ENCODE data around the gene MSRB1. TPM values are rescaled to one million over a fixed set of nuclear protein-coding genes. Genes with fewer than 3 reads are reported as not detected.
"Not testable (repeated sequence)": the region's sequence is repeated elsewhere in the genome, so short reads cannot be mapped to it uniquely, and the experiment has no call there.

Gene MSRB1
- total RNA-seq, 5 donors from 2014 or later (not counting 1 experiment from before 2014, with no cell fraction given): 5.6 to 11.9 (median 9.6) TPM

GRCh38 chr16:1962161-1963153 is 19.5 kb upstream of the MSRB1 start:
- H3K9me3 ChIP-seq; POLR2A ChIA-PET; ATAC-seq (replicated peaks in 1 of 4); H3K27me3 Mint-ChIP-seq; H3K27me3 ChIP-seq (replicated peaks in 1 of 2; ENCODE audit: control insufficient read depth in 2 of 2, extremely low read depth in 1 of 2, insufficient read depth in 2 of 2, low read length in 1 of 2); CTCF ChIA-PET; H3K4me3 ChIP-seq (ENCODE audit: control insufficient read depth in 1 of 2, extremely low read depth in 1 of 2, low read length in 1 of 2); DNase-seq; H3K9me3 Mint-ChIP-seq: not testable (repeated sequence)
- 55% methylated on average over 23 of the region's 37 CpGs for WGBS (ENCODE audit: insufficient coverage)
- H3K4me1 Mint-ChIP-seq: peaks cover 37 to 53% (median 49%) of the 10 kb centered on the region in 3 donors
- peaks cover 7 to 26% of the 10 kb centered on the region in 2 donors for H3K36me3 ChIP-seq (ENCODE audit: control insufficient read depth in 2 of 2, extremely low read depth in 1 of 2, insufficient read depth in 1 of 2, low read length in 1 of 2)
- H3K36me3 Mint-ChIP-seq: peaks cover 21% of the 10 kb centered on the region
- H3K4me3 Mint-ChIP-seq: peak overlapping the region; percentile 91 to 93 (median 91)
- peak overlapping the region; percentile 38 for H3K27ac ChIP-seq (ENCODE audit: low read length)
- H3K27ac Mint-ChIP-seq: peak overlapping the region; percentile 88 to 91
- peaks cover 12 to 65% of the 10 kb centered on the region in 2 experiments for H3K4me1 ChIP-seq (ENCODE audit: control insufficient read depth in 1 of 2, extremely low read depth in 1 of 2, insufficient read depth in 2 of 2, low read length in 2 of 2)

GRCh38 chr16:1961651-1962067 is 18.7 kb upstream of the MSRB1 start:
- H3K27me3 ChIP-seq (replicated peaks in 1 of 2; ENCODE audit: control insufficient read depth in 2 of 2, extremely low read depth in 1 of 2, insufficient read depth in 2 of 2, low read length in 1 of 2): peaks cover 0 to 4% of the 10 kb centered on the region in 2 experiments
- H3K9me3 ChIP-seq: no peaks in the 10 kb centered on the region
- H3K36me3 ChIP-seq (ENCODE audit: control insufficient read depth in 2 of 2, extremely low read depth in 1 of 2, insufficient read depth in 1 of 2, low read length in 1 of 2): peaks cover 7 to 26% of the 10 kb centered on the region in 2 donors
- Mint-ChIP-seq H3K27me3 (no peaks in the 10 kb centered on the region), H3K36me3 (peaks cover 21% of the 10 kb centered on the region), H3K4me3 (peak overlapping the region; percentile 39 to 91 (median 58)), H3K9me3 (no peaks in the 10 kb centered on the region), H3K27ac (peak overlapping the region; percentile 78 to 80), H3K4me1 (peaks cover 37 to 53% (median 49%) of the 10 kb centered on the region in 3 donors)
- DNase-seq (peak in 1 of 35 experiments; percentile 33), ATAC-seq (replicated peaks in 1 of 4) (no peak)
- CTCF ChIA-PET: no interaction called here
- WGBS (ENCODE audit: insufficient coverage): 29% methylated on average over 3 of the region's 6 CpGs
- H3K4me1 ChIP-seq (ENCODE audit: control insufficient read depth in 1 of 2, extremely low read depth in 1 of 2, insufficient read depth in 2 of 2, low read length in 2 of 2): peaks cover 12 to 65% of the 10 kb centered on the region in 2 experiments
- H3K27ac ChIP-seq (ENCODE audit: low read length): peak overlapping the region; percentile 47
- POLR2A ChIA-PET: no interaction called here
- H3K4me3 ChIP-seq (ENCODE audit: control insufficient read depth in 1 of 2, extremely low read depth in 1 of 2, low read length in 1 of 2): no peak overlapping the region

GRCh38 chr16:1960665-1961630 is 17.9 kb upstream of the MSRB1 start:
- peak overlapping the region; percentile 93 for H3K27ac Mint-ChIP-seq
- peak overlapping the region; percentile 90 to 91 (median 91) for H3K4me3 Mint-ChIP-seq
- H3K9me3 Mint-ChIP-seq: no peaks in the 10 kb centered on the region
- ChIA-PET POLR2A (interaction anchor here in 1 of 2 donors (0.5 to 0.6 kb wide), 2 partner anchors 18 to 484 kb away, joined by 3 to 8 read pairs; partner anchors contain the start of gene MSRB1), CTCF (interaction anchor here in 1 of 2 donors (0.5 kb wide), 1 partner anchor 54 kb away, joined by 3 read pairs; no protein-coding TSS in a partner anchor)
- peaks cover 12 to 63% of the 10 kb centered on the region in 2 experiments for H3K4me1 ChIP-seq (ENCODE audit: control insufficient read depth in 1 of 2, extremely low read depth in 1 of 2, insufficient read depth in 2 of 2, low read length in 2 of 2)
- no peaks in the 10 kb centered on the region for H3K9me3 ChIP-seq
- peaks cover 21% of the 10 kb centered on the region for H3K36me3 Mint-ChIP-seq
- ATAC-seq (replicated peaks in 1 of 4) (no peak), DNase-seq (peak in 3 of 35 experiments; percentile 19 to 50 (median 35))
- peaks cover 37 to 53% (median 49%) of the 10 kb centered on the region in 3 donors for H3K4me1 Mint-ChIP-seq
- H3K27me3 ChIP-seq (replicated peaks in 1 of 2; ENCODE audit: control insufficient read depth in 2 of 2, extremely low read depth in 1 of 2, insufficient read depth in 2 of 2, low read length in 1 of 2): peaks cover 0 to 4% of the 10 kb centered on the region in 2 experiments
- H3K27me3 Mint-ChIP-seq: no peaks in the 10 kb centered on the region
- peak overlapping the region; percentile 44 for H3K27ac ChIP-seq (ENCODE audit: low read length)
- peaks cover 7 to 26% of the 10 kb centered on the region in 2 donors for H3K36me3 ChIP-seq (ENCODE audit: control insufficient read depth in 2 of 2, extremely low read depth in 1 of 2, insufficient read depth in 1 of 2, low read length in 1 of 2)
- no peak overlapping the region for H3K4me3 ChIP-seq (ENCODE audit: control insufficient read depth in 1 of 2, extremely low read depth in 1 of 2, low read length in 1 of 2)
- 32% methylated on average over 15 of the region's 20 CpGs for WGBS (ENCODE audit: insufficient coverage)

GRCh38 chr16:1959269-1960039 is 16.5 kb upstream of the MSRB1 start, which contains the start of gene NDUFB10:
TSS of gene NDUFB10 (plus strand) at chr16:1959538. CDS start at chr16:1959625, 87 bp downstream.
- ChIA-PET CTCF (interaction anchor here in 1 of 2 donors (1.2 kb wide), 1 partner anchor 12 kb away, joined by 4 read pairs; the partner anchor contains the start of gene TBL3), POLR2A (no interaction called here)
- under 1% methylated on average over 79 of the region's 79 CpGs for WGBS (ENCODE audit: insufficient coverage)
- Histone ChIP-seq H3K27me3 (replicated peaks in 1 of 2; ENCODE audit: control insufficient read depth in 2 of 2, extremely low read depth in 1 of 2, insufficient read depth in 2 of 2, low read length in 1 of 2) (peaks cover 0 to 5% of the 10 kb centered on the region in 2 experiments), H3K9me3 (no peaks in the 10 kb centered on the region), H3K27ac (ENCODE audit: low read length) (peak within 1 kb of the TSS; percentile 70), H3K36me3 (ENCODE audit: control insufficient read depth in 2 of 2, extremely low read depth in 1 of 2, insufficient read depth in 1 of 2, low read length in 1 of 2) (peaks cover 7 to 26% of the 10 kb centered on the region in 2 donors), H3K4me1 (ENCODE audit: control insufficient read depth in 1 of 2, extremely low read depth in 1 of 2, insufficient read depth in 2 of 2, low read length in 2 of 2) (peaks cover 12 to 55% of the 10 kb centered on the region in 2 experiments), H3K4me3 (ENCODE audit: control insufficient read depth in 1 of 2, extremely low read depth in 1 of 2, low read length in 1 of 2) (peak within 1 kb of the TSS; percentile 64 to 90)
- DNase-seq (peak; percentile 68 to 95 (median 84)), ATAC-seq (replicated peaks in 1 of 4) (peak; percentile 83 to 93 (median 88))
- Mint-ChIP-seq H3K27ac (peak within 1 kb of the TSS; percentile 93), H3K4me3 (peak within 1 kb of the TSS; percentile 90 to 91 (median 91)), H3K4me1 (peaks cover 32 to 46% (median 43%) of the 10 kb centered on the region in 3 donors), H3K27me3 (no peaks in the 10 kb centered on the region), H3K36me3 (peaks cover 21% of the 10 kb centered on the region), H3K9me3 (no peaks in the 10 kb centered on the region)

- DNase-seq (no peak), ATAC-seq (replicated peaks in 1 of 4) (peak in 3 of 4 experiments; percentile 1 to 4 (median 1))
- Mint-ChIP-seq H3K36me3 (peaks cover 16% of the 10 kb centered on the region), H3K27ac (no peak overlapping the region), H3K9me3 (no peaks in the 10 kb centered on the region), H3K4me3 (peak overlapping the region; percentile 90 to 91 (median 91)), H3K4me1 (peaks cover 27 to 41% (median 40%) of the 10 kb centered on the region in 3 donors), H3K27me3 (no peaks in the 10 kb centered on the region)
- H3K36me3 ChIP-seq (ENCODE audit: control insufficient read depth in 2 of 2, extremely low read depth in 1 of 2, insufficient read depth in 1 of 2, low read length in 1 of 2): peaks cover 7 to 26% of the 10 kb centered on the region in 2 donors
- H3K27ac ChIP-seq (ENCODE audit: low read length): no peak overlapping the region
- 51% methylated on average over 9 of the region's 14 CpGs for WGBS (ENCODE audit: insufficient coverage)
- H3K27me3 ChIP-seq (replicated peaks in 1 of 2; ENCODE audit: control insufficient read depth in 2 of 2, extremely low read depth in 1 of 2, insufficient read depth in 2 of 2, low read length in 1 of 2): peaks cover 0 to 11% of the 10 kb centered on the region in 2 experiments
- peaks cover 11 to 50% of the 10 kb centered on the region in 2 experiments for H3K4me1 ChIP-seq (ENCODE audit: control insufficient read depth in 1 of 2, extremely low read depth in 1 of 2, insufficient read depth in 2 of 2, low read length in 2 of 2)
- POLR2A ChIA-PET: no interaction called here
- H3K9me3 ChIP-seq: no peaks in the 10 kb centered on the region
- H3K4me3 ChIP-seq (ENCODE audit: control insufficient read depth in 1 of 2, extremely low read depth in 1 of 2, low read length in 1 of 2): peak overlapping the region; percentile 40 to 90
- CTCF ChIA-PET: interaction anchor here in 1 of 2 donors (1.2 kb wide), 1 partner anchor 13 kb away, joined by 4 read pairs; the partner anchor contains the start of gene TBL3
Measured at GRCh38 chr16:1958715-1959268, 15.8 kb upstream of the MSRB1 start.

Data from T-cell (primary cell).